Measurements from ENCODE around the gene TNP2.

DNA sequence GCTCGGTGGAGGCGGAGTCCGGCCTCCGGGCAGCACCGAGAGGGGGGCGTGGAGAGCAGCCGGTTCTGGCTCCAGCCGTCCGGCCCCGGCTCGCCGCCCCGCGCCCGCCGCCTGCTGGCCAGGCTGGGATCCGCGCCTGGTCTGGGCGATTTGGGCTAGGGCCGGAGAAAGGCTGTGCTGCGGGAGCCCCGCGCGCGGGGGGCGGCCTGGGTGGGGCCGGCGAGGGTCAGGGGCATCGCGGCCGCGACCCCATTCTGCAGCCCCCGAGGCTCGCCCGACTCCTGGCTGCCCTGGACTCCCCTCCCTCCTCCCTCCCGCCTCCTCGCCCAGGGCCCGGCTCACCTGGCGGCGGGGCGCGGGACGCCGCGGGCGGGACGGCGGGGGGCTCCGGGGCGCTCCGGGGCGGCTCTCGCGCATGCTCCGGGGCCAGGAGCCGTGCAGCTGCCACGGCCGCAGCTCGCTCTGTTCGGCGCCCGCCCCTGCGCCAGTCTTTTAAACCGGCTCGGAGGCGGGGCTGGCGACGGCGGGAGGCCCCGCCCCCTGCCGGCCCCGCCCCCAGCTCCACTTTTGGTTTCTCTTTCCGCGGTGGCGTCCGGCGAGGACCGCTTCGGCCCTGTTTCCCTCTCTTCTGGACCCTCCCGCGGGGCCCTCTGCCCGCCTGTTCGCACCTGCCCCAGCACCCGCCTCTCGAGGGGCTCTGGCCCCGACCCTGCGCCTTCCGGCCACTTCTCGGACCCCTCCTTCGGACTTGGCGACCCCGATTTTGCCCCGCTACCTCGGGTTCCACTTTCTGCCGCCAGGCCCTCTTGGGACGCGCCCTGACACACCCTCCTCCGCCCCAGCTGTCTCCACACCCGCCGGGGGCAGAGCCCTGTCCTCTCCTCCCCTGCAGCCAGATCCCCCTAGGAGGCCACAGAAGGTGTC lies 13.1 kb downstream of the TNP2 start, which contains the start of gene SOCS1:
- TF ChIP-seq, protein P1, sequence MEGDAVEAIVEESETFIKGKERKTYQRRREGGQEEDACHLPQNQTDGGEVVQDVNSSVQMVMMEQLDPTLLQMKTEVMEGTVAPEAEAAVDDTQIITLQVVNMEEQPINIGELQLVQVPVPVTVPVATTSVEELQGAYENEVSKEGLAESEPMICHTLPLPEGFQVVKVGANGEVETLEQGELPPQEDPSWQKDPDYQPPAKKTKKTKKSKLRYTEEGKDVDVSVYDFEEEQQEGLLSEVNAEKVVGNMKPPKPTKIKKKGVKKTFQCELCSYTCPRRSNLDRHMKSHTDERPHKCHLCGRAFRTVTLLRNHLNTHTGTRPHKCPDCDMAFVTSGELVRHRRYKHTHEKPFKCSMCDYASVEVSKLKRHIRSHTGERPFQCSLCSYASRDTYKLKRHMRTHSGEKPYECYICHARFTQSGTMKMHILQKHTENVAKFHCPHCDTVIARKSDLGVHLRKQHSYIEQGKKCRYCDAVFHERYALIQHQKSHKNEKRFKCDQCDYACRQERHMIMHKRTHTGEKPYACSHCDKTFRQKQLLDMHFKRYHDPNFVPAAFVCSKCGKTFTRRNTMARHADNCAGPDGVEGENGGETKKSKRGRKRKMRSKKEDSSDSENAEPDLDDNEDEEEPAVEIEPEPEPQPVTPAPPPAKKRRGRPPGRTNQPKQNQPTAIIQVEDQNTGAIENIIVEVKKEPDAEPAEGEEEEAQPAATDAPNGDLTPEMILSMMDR (IDR thresholded peaks at IDR 0.05) = peak; percentile 94
- TF ChIP-seq ZFX (IDR thresholded peaks at IDR 0.05; ENCODE audit: borderline replicate concordance) = no peak

Data from 22Rv1 (cell line).